Activated T-cell treated with anti-CD3 and anti-CD28 coated beads, Interleukin-2, amount 50 U/mL, for 4 hours (primary cell): ENCODE measurements around the gene PAX7. TPM values are rescaled to one million over a fixed set of nuclear protein-coding genes. Genes with fewer than 3 reads are reported as not detected.

Source experiments
- ATAC-seq, 2 donors: fragments of 200-7000 bp; cut with Tn5 transposase; one replicate each; pipeline ENCODE4 v1.10.0; 2021
- DNase-seq: peaks from one replicate; pipeline ENCODE4 v3.0.0-alpha.2; 2020
- H3K27me3 Mint-ChIP-seq: one replicate; pipeline ENCODE4 v1.8.0; 2021; ENCODE audit warnings: low read depth, mixed read lengths
- H3K36me3 Mint-ChIP-seq: one replicate; pipeline ENCODE4 v1.8.0; 2022; ENCODE audit warnings: mixed read lengths; ENCODE audit not compliant: insufficient read depth
- H3K4me1 Mint-ChIP-seq: one replicate; pipeline ENCODE4 v1.8.0; 2021; ENCODE audit warnings: low read depth, mixed read lengths
- H3K4me3 Mint-ChIP-seq: one replicate; pipeline ENCODE4 v1.8.0; 2021; ENCODE audit warnings: mild to moderate bottlenecking, moderate library complexity, mixed read lengths
- H3K9me3 Mint-ChIP-seq: one replicate; pipeline ENCODE4 v1.8.0; 2021; ENCODE audit warnings: mixed read lengths
- total RNA-seq, 3 donors: library from RNA; stranded (reverse); gene quantifications; one replicate each; pipeline ENCODE4 v1.2.1, GENCODE V29; 2021

The PAX7 gene
- total RNA-seq, 3 donors from 2014 or later, result not detected

- H3K27me3 Mint-ChIP-seq, result peaks cover 7% of the 10 kb centered on the region
- no peaks in the 10 kb centered on the region for H3K4me1 Mint-ChIP-seq
- H3K9me3 Mint-ChIP-seq, result peaks cover 5% of the 10 kb centered on the region
- ATAC-seq (no peak), DNase-seq (no peak)
- H3K4me3 Mint-ChIP-seq, result no peak overlapping the region
- no peaks in the 10 kb centered on the region for H3K36me3 Mint-ChIP-seq
Observed at GRCh38 chr1:18607289-18607760, 23.3 kb upstream of the PAX7 start.

DNA sequence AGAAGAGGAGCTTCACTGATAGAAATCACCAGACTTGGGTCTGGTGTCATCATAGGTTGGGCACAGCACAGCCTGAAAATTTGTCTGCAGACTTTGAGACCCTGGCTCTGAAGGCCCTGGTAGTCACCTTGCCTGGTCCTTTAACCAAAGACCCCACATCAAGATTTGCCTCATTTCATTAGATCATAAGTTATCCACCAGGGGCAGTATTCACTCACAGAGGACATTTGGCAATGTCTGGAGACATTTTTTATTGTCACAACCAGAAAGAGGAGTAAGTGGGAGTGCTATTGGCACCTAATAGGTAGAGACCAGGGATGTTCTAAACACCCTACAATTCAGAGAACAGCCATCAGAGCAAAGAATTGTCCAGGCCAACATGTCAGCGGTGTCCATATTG lies 22.1 kb upstream of the PAX7 start:
- ATAC-seq (no peak), DNase-seq (no peak)
- Mint-ChIP-seq H3K27me3 (peaks cover 7% of the 10 kb centered on the region), H3K4me1 (no peaks in the 10 kb centered on the region), H3K36me3 (no peaks in the 10 kb centered on the region), H3K9me3 (peaks cover 5% of the 10 kb centered on the region), H3K4me3 (no peak overlapping the region)

DNA sequence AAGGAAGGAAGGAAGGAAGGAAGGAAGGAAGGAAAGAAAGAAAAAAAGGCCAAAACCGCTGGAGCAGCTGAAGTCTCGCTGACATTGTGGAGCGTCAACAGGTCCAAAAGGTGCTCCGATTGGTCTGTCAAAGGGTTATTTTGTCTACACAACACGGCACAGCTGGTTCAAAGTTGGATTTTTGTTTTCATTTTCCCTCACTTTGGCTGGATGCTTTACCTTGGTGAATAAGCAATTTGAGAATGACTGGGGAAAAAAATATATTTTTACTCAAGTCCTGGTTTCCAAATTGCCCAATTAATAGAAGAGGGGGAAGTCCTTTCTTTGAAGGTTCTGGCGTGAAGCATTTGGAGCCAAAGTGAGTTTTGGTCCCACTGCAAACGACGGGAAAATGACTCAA lies 19.3 kb upstream of the PAX7 start:
- H3K4me3 Mint-ChIP-seq, result no peak overlapping the region
- DNase-seq, result no peak
- no peak for ATAC-seq
- H3K36me3 Mint-ChIP-seq, result no peaks in the 10 kb centered on the region
- H3K27me3 Mint-ChIP-seq, result peaks cover 13% of the 10 kb centered on the region
- peaks cover 5% of the 10 kb centered on the region for H3K9me3 Mint-ChIP-seq
- no peaks in the 10 kb centered on the region for H3K4me1 Mint-ChIP-seq

DNA sequence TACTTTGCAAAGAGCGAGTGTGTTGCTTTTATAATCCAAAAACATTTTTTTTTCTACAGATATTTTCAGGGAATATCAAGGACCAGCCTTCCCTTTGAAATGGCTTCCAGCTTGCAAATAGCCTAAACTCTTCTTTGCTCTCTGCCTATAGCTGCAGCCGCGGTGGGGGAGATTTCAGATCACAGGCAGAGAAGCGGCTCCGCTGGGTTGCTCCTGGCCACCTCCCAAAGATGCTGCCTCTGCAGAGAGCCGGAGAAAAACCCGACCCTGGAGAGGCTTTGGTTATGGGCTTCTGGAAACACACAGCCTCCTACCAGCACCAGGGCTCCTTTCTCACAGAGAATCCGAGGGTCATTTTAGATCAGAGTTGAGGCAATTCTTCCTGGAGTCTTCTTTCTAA lies 18.6 kb upstream of the PAX7 start:
- peaks cover 13% of the 10 kb centered on the region for H3K27me3 Mint-ChIP-seq

DNA sequence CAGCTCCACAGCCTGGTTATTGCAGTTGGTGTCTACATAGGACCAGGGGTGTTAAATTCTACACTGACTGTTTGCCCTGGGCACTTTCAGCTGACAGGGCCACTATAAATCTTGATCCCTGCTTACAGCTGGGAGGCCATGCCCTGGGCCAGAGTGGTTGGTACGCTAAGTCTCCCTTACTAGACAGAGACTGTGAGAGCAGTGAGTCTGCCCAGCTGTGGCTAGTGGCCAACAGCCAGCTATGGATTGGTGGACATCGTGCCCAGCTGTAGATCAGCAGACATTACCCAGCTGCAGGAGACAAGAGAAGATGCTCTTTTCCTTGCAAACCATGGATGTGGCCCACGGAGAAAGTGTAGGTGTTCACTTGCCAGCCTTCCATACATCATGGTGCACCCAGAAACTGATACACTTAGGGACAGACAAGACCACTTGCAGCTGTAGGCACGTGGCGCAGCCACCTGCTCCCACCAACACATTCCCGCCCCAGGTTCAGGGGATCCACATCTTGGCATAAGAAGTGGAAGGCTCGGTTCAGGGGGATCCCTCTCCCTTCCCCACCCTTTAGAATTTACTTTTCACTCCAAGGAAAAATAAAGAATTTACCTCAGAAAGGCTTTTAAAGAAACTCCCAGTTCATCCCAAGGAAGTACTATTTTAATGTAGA lies 16.4 kb upstream of the PAX7 start:
- DNase-seq (no peak), ATAC-seq (no peak)
- Mint-ChIP-seq H3K4me3 (no peak overlapping the region), H3K4me1 (no peaks in the 10 kb centered on the region), H3K27me3 (peaks cover 16% of the 10 kb centered on the region), H3K36me3 (no peaks in the 10 kb centered on the region), H3K9me3 (no peaks in the 10 kb centered on the region)

More for the DNA sequence above, 18.6 kb upstream of the PAX7 start:
- H3K36me3 Mint-ChIP-seq, result no peaks in the 10 kb centered on the region
- no peaks in the 10 kb centered on the region for H3K4me1 Mint-ChIP-seq
- no peak overlapping the region for H3K4me3 Mint-ChIP-seq
- DNase-seq (no peak), ATAC-seq (no peak)
- H3K9me3 Mint-ChIP-seq, result peaks cover 5% of the 10 kb centered on the region

GRCh38 chr1:18618546-18619466 lies 11.8 kb upstream of the PAX7 start:
- ATAC-seq (peak; percentile 62 to 65), DNase-seq (no peak)
- Mint-ChIP-seq H3K4me3 (no peak overlapping the region), H3K27me3 (peaks cover 39% of the 10 kb centered on the region), H3K4me1 (no peaks in the 10 kb centered on the region), H3K36me3 (no peaks in the 10 kb centered on the region), H3K9me3 (no peaks in the 10 kb centered on the region)

DNA sequence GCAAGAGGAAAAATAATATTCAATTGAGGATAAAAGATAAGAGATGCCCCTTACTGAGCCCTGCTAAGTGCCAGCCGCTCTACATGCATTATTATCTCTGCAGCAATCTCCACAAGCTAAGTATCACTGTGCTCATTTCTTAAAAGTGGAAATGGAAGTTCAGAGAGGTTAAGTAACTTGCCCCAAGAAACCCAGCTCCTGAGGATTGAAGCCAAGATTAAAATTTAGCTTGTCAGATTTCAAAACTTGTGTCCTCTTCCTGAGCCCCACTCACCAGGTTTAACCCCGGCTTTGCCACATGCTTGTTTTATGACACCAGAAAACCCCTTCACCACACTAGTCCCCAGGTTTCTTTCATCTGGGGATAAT lies 11.2 kb upstream of the PAX7 start:
- H3K9me3 Mint-ChIP-seq, result no peaks in the 10 kb centered on the region
- no peaks in the 10 kb centered on the region for H3K4me1 Mint-ChIP-seq
- ATAC-seq, result no peak
- DNase-seq, result no peak
- peaks cover 45% of the 10 kb centered on the region for H3K27me3 Mint-ChIP-seq
- H3K36me3 Mint-ChIP-seq, result no peaks in the 10 kb centered on the region
- no peak overlapping the region for H3K4me3 Mint-ChIP-seq

GRCh38 chr1:18628511-18628910 lies 2.1 kb upstream of the PAX7 start:
- DNase-seq, result no peak
- Mint-ChIP-seq H3K36me3 (no peaks in the 10 kb centered on the region), H3K27me3 (peaks cover 82% of the 10 kb centered on the region), H3K9me3 (no peaks in the 10 kb centered on the region), H3K4me3 (no peak overlapping the region), H3K4me1 (peaks cover 7% of the 10 kb centered on the region)
- ATAC-seq, result no peak

DNA sequence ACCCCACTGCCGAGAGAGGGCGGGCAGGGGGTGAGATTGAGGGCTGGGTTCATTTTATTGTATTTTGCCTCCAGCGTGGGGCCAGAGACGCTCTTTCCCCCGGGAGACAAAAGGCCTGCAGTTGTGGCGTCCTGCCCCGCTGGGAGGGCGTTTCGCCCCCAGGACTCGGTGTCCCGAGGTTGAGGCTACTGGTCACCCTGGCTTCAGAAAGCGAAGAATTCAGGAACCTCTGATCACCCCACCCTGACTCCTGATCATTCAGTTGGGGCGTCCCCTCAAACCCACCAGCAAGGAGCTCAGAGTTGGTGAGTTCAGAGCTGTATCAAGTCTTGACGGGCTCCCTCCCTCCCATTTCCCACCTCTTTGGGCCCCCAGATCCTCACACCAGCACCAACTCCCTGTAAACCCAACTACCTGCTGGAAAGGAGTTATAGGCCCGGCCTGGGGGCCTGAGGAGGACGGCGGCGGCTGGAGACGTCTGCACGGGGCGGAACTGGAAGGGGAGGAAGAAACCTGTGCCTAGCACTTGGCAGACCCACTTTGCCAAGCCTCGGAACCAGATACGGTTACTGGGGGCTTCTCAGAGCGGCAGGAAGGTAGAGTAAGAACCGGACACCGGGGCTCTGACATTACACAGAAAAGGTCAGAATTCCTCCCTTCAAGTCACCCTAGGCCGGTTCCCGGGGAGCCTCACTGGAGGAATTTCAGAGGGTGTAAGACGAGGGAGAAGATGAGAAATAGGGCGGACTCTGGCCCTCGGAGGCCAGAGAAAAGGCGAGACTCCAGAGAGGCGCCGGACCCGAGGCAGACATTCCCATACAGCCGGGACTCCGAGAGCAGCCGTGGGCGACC lies 761 bp upstream of the PAX7 start:
- Mint-ChIP-seq H3K27me3 (peaks cover 82% of the 10 kb centered on the region), H3K4me3 (no peak overlapping the region), H3K9me3 (no peaks in the 10 kb centered on the region), H3K36me3 (no peaks in the 10 kb centered on the region), H3K4me1 (peaks cover 7% of the 10 kb centered on the region)
- DNase-seq (no peak), ATAC-seq (no peak)

DNA sequence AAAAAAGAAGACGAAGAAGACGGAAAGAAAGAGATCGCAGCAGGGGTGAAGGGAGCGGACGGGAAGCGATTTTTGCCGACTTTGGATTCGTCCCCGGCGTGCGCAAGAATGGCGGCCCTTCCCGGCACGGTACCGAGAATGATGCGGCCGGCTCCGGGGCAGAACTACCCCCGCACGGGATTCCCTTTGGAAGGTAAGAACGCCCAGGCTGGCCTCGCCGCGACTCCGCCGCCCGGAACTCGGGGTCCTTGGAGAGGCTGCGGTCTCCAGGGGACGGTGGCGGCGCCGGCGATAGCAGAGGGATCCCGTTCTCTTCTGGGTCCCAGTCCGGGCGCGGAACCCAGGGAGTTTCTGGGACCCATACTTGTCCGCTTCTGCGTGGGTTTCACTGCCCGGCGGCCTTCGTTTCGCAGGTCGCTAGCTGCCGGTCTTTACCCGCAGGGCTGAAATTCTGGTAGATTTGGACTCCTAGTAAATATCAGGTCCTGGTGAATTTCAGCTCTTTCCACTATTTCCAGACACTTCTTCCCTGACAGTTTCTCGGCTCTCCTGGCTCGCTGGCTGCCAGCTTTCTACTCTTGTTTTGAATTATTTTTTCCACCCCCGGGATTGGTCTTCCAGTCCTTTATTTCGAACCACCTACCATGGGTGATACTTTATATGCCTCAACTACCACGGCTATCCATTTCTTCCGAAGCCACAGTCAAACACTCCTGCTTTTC lies 1.0 kb downstream of the PAX7 start:
- no peak for DNase-seq
- H3K4me1 Mint-ChIP-seq, result peaks cover 14% of the 10 kb centered on the region
- H3K9me3 Mint-ChIP-seq, result no peaks in the 10 kb centered on the region
- H3K36me3 Mint-ChIP-seq, result no peaks in the 10 kb centered on the region
- no peak for ATAC-seq
- H3K27me3 Mint-ChIP-seq, result peaks cover 88% of the 10 kb centered on the region
- no peak overlapping the region for H3K4me3 Mint-ChIP-seq

GRCh38 chr1:18632218-18632588 lies 1.6 kb downstream of the PAX7 start:
- H3K27me3 Mint-ChIP-seq, result peaks cover 93% of the 10 kb centered on the region
- ATAC-seq (no peak), DNase-seq (no peak)
- no peaks in the 10 kb centered on the region for H3K36me3 Mint-ChIP-seq
- H3K9me3 Mint-ChIP-seq, result no peaks in the 10 kb centered on the region
- peaks cover 14% of the 10 kb centered on the region for H3K4me1 Mint-ChIP-seq
- no peak overlapping the region for H3K4me3 Mint-ChIP-seq

- no peak overlapping the region for H3K4me3 Mint-ChIP-seq
- no peaks in the 10 kb centered on the region for H3K9me3 Mint-ChIP-seq
- H3K36me3 Mint-ChIP-seq, result no peaks in the 10 kb centered on the region
- no peak for DNase-seq
- no peak for ATAC-seq
- peaks cover 14% of the 10 kb centered on the region for H3K4me1 Mint-ChIP-seq
- peaks cover 92% of the 10 kb centered on the region for H3K27me3 Mint-ChIP-seq
Observed at GRCh38 chr1:18632783-18633421, 2.3 kb downstream of the PAX7 start.

- ATAC-seq, result no peak
- Mint-ChIP-seq H3K9me3 (no peaks in the 10 kb centered on the region), H3K4me3 (no peak overlapping the region), H3K4me1 (peaks cover 14% of the 10 kb centered on the region), H3K27me3 (peaks cover 92% of the 10 kb centered on the region), H3K36me3 (no peaks in the 10 kb centered on the region)
- DNase-seq, result no peak
Observed at GRCh38 chr1:18633422-18634155, 2.9 kb downstream of the PAX7 start.
